GM15510 (cell line): ENCODE results near the gene NOLC1.

Experiments used
- POLR2A ChIP-seq: IDR thresholded peaks from 3 replicates; pipeline ENCODE4 v1.6.1; 2011; ENCODE audit warnings: borderline replicate concordance; ENCODE audit not compliant: insufficient read length; ENCODE audit errors: extremely low read depth

NOLC1 gene

DNA sequence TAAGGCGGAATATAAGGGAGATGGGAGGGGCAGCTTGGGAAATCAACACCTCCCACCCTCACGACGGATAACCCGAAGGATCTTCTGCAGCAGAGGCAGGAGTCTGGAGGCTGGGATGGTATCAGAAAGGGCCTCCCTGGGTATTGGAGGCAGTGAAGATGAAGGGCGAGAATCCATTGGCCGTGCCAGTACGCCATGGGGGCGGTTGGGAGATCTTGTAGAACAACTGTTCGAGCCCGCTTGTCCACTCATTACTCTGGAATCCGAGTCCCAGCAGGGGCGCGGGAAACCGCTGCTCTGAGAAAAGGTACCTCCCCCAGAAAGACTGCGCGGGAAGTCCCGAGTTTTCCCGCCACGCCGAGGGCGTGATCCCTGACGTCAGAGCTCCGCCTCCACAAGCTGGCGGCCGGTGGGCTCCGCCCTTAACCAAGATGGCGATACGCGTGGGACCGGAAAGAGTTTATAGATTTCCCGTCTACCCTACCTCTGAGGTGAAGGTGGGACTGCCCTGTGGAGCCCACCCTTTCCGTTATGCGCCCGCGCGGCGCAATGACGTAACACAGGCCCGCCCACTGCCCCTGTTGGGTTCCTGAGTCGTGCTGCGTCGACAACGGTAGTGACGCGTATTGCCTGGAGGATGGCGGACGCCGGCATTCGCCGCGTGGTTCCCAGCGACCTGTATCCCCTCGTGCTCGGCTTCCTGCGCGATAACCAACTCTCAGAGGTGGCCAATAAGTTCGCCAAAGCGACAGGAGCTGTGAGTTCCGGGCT lies at the start of gene NOLC1:
Gene NOLC1, plus strand, starts transcription at position 616 of the 771 bp plus-strand sequence. Its CDS starts 22 bp downstream, at position 638.
- TF ChIP-seq POLR2A: peak; percentile 92

DNA sequence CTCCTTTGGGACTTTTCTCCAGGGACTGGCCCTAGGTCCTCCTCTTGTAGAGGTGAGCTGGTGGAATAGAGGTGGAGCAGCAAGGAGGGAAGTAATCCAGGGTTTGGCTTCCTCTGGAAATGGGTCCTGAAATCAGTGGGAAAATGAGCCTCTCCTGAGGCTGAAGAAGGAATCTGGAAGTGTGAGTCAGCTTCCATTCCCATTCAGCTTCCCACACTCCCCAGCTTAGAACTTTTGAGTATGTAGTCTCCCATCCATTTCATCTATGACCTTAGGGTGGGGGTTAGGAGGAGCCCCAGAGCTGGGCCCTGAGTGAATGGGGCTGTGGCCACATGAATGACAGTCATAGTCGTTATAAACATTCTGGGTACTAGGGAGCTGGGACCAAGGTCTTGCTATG lies 49.8 kb upstream of the NOLC1 start:
- no peak for TF ChIP-seq POLR2A

DNA sequence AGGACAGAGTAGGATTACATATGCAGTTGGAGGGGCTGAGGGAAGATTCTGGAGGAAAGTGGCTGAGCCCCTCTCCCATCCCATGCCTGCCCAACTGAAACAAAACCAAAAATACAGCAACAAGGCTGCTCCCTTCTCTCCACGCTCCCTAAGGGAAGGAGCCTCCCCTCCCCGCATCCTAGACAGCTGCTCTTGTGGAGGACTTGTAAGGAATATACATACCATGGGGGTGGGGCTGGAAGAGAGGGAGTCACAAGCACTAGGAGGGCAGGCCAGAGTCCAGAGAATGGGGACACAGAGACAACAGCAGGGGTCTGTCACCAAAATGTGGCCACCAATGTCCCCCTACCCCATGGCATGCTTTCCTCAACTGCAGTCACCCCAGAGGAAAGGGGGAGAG lies 45.2 kb upstream of the NOLC1 start:
- TF ChIP-seq POLR2A: no peak

DNA sequence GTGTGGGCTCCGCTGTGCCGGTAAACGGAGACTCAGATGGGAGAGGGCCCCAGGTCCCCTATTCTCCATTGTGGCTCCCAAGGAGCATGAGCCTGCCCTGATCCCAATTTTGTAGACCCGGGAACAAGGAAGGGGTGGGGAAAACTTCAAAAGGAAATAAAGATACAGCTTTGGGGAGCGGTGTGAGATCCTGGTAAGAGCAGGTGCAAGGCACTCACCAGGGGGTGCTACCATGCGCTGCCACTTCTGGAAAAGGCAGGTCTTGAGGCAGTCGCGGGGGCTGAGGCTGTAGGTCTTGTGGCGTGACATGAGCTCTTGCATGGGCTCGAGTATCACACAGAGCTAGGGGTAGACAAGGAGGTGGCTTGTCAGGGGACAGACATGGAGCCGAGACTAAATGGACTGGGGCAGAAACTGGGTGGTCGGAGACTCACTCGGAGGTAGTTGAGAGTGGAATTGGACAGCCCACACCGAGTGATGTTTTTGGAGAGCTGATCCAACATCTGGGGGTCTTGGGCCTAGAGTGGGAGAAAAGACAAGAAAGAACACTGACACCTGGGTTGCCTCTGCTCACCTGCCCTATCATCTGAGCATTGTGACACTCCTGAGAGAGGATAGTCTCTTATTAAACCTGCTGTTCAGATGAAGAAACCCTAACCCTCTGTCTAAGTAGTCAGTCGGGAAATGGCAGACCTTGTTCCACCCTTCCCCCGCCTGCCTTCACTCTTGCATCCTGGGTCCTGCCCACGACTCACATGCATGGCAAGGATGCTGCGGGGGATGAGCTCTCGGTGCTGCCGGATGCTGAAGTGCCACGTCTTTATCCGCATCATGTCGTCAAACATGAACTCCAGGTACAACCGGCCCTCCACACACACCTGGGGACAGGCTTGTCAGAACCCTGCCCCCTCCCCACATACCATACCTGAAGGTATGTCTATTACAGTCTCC lies 42.7 kb upstream of the NOLC1 start:
- TF ChIP-seq POLR2A: no peak

DNA sequence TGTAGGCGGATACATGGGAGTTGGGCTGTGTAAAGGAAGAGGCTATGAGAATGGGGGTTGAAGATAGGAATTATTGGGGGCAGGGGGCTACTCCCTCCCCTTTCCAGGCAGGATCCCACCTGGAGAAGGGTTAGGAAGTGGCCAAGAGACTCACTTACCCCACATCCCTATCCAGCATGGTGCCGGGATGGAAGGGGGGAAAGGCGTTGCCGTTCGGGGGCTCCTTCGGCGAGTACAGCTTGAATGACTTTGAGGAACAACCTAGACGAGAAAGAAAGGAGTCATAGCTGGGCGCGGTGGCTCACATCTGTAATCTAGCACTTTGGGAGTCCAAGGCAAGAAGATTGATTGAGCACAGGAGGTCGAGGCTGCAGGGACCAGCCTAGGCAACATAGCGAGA lies 40.9 kb upstream of the NOLC1 start:
- TF ChIP-seq POLR2A: no peak

DNA sequence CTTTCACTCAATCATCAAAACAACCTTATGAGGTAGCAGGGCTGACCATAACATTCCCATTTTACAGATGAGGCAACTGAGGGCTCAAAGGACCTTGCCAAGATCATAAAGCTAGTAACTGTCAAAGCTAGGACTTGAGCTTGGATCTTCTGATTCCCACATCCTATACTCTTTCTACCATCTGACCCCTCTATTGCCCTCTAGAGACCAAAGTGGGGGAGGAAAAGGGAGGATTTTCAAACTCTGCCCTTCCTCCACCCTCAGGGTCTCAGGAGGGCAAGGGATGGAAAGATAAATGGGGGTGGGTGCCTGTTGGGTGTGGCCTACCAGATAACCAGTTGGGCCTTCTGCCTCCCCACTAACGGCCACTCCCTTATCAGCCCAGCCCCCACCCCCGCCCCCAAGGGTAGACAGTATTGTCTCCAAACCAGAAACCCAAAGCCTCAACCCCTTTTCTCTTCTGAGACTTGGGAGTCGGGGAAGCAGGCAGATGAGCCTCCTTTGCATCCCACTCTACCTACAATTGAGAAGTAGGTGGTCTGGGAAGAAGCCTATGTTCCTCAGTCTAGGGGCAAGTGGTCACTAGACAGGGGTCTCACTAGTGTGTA lies 39.9 kb upstream of the NOLC1 start:
- TF ChIP-seq POLR2A: no peak

DNA sequence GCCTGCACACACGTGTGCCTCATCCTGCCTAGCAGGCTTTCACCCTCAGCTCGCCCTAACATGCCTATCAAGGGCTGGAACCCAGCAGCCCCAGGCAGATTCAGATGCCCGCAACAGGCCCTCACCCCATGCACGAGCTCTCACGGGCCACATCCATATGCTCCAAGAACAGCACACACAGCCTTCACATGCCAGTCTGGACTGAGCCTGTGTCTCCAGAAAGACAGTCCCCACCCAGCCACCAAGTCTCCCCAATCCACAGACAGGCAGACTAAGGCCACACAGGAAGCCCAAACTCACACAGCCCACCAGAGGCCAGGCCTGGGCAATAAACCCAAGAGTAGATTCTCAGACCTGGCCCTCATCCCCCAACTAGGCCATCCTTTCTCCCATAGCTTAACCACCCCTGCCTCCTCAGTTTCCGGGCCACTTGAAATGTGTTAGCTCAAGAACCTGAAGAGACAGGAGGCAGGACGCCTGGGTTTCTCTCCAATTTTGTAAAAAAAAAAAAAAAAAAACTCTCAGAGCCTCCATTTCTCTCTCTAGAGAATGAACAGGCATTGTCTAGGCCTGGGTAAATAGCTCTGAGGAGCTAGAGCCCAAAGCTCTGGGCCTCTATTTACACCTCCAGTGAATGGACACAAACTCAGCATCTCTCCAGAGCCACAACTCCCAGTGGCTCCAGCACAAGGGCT lies 38.8 kb upstream of the NOLC1 start:
- TF ChIP-seq POLR2A: no peak

DNA sequence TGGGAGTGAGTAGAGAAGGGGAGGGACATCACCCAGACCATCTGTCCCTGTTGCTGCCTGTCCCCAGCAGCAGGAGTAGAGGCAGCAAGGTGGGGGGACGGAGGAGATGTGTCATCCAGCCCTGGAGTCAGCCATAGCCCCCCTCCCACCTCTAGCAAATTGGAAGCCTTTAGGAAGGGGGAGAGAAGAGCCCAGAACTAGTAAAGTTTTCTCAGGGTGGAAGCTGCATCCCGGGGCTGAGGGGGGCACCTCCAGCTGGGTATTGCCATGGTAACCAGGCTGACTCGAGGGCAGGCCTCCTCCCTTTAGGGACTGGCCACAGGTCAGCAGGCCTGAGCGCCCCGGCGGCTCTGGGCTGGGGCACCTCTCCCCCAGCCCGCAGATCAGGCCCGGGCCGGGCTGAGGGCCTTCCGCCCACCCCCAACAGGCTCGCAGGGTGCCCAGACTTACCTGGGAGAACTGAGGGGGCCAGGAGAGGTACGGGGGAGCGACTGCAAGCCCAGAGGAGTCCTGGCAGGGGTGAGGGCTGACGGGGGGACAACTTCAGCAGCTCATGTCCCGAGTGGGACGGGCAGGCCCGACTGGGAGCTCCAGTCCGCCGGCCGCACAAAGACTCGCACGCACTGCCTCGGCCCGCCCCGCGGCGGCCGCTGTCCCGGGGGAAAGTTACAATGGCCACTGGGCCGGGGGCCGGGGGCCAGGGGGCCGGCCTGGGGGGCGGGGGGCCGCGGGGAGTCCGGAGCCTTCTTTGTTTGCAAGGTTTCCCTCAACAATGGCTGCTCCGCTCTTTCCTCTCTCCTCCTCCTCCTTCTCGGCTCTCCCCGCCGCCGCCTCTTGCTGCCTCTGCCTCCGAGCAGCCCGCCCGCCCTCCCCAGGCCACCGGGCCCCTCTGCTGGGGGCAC lies 38.0 kb upstream of the NOLC1 start:
- TF ChIP-seq POLR2A: no peak

DNA sequence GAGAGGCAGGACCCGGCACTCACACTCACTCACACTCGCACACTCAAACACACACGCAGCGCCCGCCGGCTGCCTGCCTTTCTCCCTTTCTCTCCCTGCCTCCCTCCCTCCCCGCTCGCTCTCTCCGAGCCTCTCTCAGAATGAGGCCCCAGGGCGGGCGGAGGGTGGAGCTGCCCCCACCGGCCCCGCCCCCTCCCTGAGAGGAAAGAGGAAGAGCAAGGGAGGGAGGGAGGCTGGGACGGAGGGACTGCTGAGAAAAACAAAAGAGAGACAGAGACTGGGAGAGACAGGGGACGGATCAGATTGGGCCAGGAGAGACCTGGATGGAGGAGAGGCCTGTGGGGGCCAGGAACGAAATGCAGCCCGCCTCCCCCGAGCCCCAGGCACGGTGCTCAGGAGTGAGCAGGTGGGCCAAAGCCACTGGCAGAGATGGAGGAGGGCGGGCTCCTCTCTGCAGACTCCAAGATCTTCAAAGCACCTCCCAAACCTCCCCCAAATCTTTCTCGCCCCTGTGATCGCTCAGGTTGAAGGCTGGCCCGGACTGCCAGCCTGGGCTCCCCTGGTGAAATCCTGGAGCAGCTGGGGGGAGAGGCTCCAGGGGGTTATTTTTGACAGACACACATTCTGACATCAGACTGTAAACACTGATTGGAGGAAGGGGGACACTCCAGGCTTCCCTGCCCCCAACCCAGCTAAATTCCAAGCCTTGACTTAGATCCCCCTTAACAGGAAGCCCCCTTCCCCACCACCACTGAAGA lies 37.1 kb upstream of the NOLC1 start:
- peak; percentile 85 for TF ChIP-seq POLR2A

DNA sequence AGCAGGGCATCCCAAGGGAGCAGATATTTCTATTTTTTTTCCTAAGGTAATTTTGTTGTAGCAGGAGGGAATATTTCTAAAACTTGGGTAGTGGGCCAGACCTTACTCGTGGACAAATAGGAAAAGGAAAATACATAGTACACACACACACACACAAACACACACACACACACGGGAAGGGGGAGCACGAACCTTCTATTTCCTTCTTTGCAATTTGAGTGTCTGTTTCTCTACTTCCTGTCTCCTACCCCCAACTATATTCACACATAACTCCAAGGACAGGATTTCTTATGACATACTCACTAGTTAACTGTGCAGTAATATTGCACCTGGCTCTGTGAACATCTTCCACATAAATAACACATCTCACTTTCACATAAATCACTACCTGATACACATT lies 36.4 kb upstream of the NOLC1 start:
- TF ChIP-seq POLR2A: no peak

DNA sequence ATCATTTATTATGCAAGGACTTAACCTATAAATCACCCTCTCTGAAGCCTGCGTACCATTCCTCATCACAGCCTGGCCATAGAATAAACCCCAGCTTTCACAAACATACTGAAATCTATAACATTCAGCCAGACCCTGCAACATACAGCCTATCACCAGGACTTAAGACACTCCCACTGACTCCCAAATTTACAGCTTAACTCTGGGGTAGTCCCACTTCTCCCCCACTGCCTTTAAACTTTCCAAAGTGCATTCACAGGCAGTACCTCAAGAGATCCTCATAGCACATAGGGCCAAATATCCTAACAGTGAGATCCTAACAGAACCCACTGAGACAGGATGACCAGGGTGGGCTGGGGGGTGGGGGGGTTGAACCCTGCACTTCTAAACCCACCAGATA lies 35.5 kb upstream of the NOLC1 start:
- no peak for TF ChIP-seq POLR2A

DNA sequence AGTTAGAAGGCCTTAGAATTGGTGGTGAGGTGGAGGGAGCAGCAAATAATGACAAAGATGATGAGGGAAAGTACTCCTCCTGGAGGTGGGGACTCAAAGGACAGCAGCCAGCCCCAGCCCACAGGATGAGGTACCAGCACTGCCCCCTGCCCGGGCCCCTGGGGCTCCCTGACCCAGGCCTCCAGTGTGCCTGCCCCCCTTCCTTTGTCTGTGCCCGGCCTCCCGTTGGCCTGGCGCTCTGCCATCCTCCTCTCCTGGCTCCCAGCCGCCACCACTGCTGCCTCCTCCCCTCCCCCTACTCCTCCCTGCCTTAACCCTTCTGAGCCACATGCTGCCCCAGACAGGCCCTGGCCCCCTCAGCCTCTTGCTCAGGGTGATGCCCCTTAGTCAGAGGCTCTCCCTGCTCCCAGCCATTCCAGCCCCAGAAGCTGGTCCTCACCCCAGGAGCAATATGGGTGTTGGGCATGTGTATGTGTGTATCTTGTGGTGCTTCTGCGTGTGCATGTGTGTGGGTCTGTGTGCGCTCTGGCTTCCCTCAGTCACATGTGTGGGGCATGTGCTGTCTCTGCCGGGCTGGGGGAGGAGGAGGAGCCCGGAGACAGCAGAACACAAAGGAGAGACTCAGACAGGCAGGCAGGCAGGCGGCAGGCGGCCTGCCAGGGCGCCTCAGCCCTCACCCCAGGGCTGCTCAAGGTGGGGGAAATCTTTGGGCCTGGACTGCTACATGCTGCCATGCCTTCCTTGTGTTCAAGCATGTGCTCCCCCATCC lies 34.6 kb upstream of the NOLC1 start:
- no peak for TF ChIP-seq POLR2A
